HepG2 (cell line): ENCODE results near the gene CTNNA3. TPM values are rescaled to one million over a fixed set of nuclear protein-coding genes. Genes with fewer than 3 reads are reported as not detected.

Source experiments
- ATAC-seq: fragments of 200-7000 bp; cut with Tn5 transposase; 3 replicates; pipeline ENCODE4 v1.9.1; 2020; ENCODE audit warnings: mild to moderate bottlenecking, moderate library complexity
- BruUV-seq: library from RNA; stranded (reverse); fragments of 400-500 nt; replicated peaks from 2 replicates; lab custom pipeline; 2021; lab: Mats Ljungman, UMichigan
- CTCF ChIA-PET: fragments of 300-600 bp; formaldehyde crosslinking; extraction: SDS; loops from one replicate; lab custom pipeline; 2021; ENCODE audit warnings: low total read pairs, inconsistent platforms, low intra/inter-chr PET ratio; lab: Yijun Ruan, JAX
- POLR2A ChIA-PET: fragments of 350-600 bp; sonication (Branson Sonifier 250); formaldehyde crosslinking; loops from one replicate; lab custom pipeline; 2020; ENCODE audit warnings: antibody characterized with exemption, inconsistent platforms; lab: Yijun Ruan, JAX
- DNase-seq: peaks from one replicate; pipeline ENCODE4 v3.0.0-alpha.2; 2015; ENCODE audit warnings: low spot score
- FAIRE-seq: peaks from 3 replicates; lab custom pipeline; 2011; peaks lifted over from hg19 to GRCh38; lab: Jason Lieb, UNC
- H2AFZ ChIP-seq: one replicate; pipeline ENCODE4 v1.6.1; 2011; ENCODE audit warnings: low read length, inconsistent platforms
- H3K27ac ChIP-seq: fragments of 300-600 bp; 3 replicates; pipeline ENCODE4 v1.8.0; 2011; ENCODE audit warnings: mixed run types, mild to moderate bottlenecking, mixed read lengths, low read length, inconsistent platforms; ENCODE audit not compliant: insufficient read depth; ENCODE audit errors: extremely low read length
- H3K27me3 ChIP-seq, 2 experiments: fragments of 200-600 bp in 1 of 2; 2 replicates in 1 of 2; 3 replicates in 1 of 2; pipeline versions ENCODE4 v1.6.0 to v1.8.0; 2011; ENCODE audit warnings: low read length in 2 of 2, mild to moderate bottlenecking in 2 of 2, moderate library complexity in 2 of 2, inconsistent platforms in 1 of 2; ENCODE audit not compliant: insufficient read depth in 2 of 2, control insufficient read depth in 1 of 2
- H3K36me3 ChIP-seq, 2 experiments: fragments of 200-600 bp in 1 of 2; replicated peaks in 1 of 2; 2 replicates in 1 of 2; 3 replicates in 1 of 2; pipeline versions ENCODE4 v1.5.1 to v1.8.0; 2011; ENCODE audit warnings: low read length in 2 of 2, inconsistent platforms in 1 of 2; ENCODE audit not compliant: insufficient read depth in 2 of 2, control insufficient read depth in 1 of 2
- H3K4me1 ChIP-seq: 2 replicates; pipeline ENCODE4 v1.5.1; 2012; ENCODE audit warnings: low read length, inconsistent platforms; ENCODE audit not compliant: insufficient read depth
- H3K4me2 ChIP-seq: 2 replicates; pipeline ENCODE4 v1.6.0; 2011; ENCODE audit warnings: low read depth, low read length, inconsistent platforms
- H3K4me3 ChIP-seq, 3 experiments: fragments of 200-600 bp in 1 of 3; sonication (generic), shearing (Covaris generic) in 1 of 3; replicated peaks in 1 of 3; 2 replicates each; pipeline ENCODE4 v1.5.1; 2011 to 2016; ENCODE audit warnings: low read length in 3 of 3, inconsistent platforms in 2 of 3, low read depth in 2 of 3, mild to moderate bottlenecking in 2 of 3, control low read depth in 1 of 3, mixed read lengths in 1 of 3; ENCODE audit not compliant: insufficient read depth in 1 of 3
- H3K79me2 ChIP-seq: one replicate; pipeline ENCODE4 v1.6.1; 2011; ENCODE audit warnings: low read length, inconsistent platforms; ENCODE audit not compliant: insufficient read depth
- H3K9ac ChIP-seq: 2 replicates; pipeline ENCODE4 v1.6.0; 2011; ENCODE audit warnings: mild to moderate bottlenecking, low read depth, low read length, inconsistent platforms; ENCODE audit not compliant: insufficient read depth
- H3K9me3 ChIP-seq: 2 replicates; pipeline ENCODE4 v1.5.1; 2012; ENCODE audit warnings: mild to moderate bottlenecking, low read length
- H4K20me1 ChIP-seq: 2 replicates; pipeline ENCODE4 v1.6.0; 2011; ENCODE audit warnings: inconsistent platforms, mild to moderate bottlenecking, low read length, moderate library complexity; ENCODE audit not compliant: insufficient read depth
- LCORL ChIP-seq, 2 experiments: fragments of 450-650 bp in 1 of 2; sonication (generic) in 1 of 2; formaldehyde crosslinking in 1 of 2; IDR thresholded peaks; 2 replicates each; pipeline versions ENCODE4 v1.5.0 to v1.6.1; 2017 to 2020; ENCODE audit warnings: antibody characterized with exemption in 1 of 2, missing genetic modification reagents in 1 of 2
- MBD4 ChIP-seq: IDR thresholded peaks from 2 replicates; pipeline ENCODE4 v1.6.1; 2012; ENCODE audit warnings: low read length, inconsistent platforms, borderline replicate concordance
- NCOA1 ChIP-seq: sonication (generic); formaldehyde crosslinking; IDR thresholded peaks from 2 replicates; pipeline ENCODE4 v1.9.0; 2021; ENCODE audit warnings: missing genetic modification reagents
- NFE2L2 ChIP-seq: fragments of 150-350 bp; IDR thresholded peaks from 2 replicates; pipeline ENCODE4 v1.6.1; 2014; ENCODE audit warnings: low read length
- PHB2 ChIP-seq: fragments of 450-650 bp; IDR thresholded peaks from 2 replicates; pipeline ENCODE4 v1.6.1; 2018; ENCODE audit not compliant: partially characterized antibody
- ZFX ChIP-seq: sonication (generic); formaldehyde crosslinking; IDR thresholded peaks from 2 replicates; pipeline ENCODE4 v1.4.0; 2020; ENCODE audit warnings: mild to moderate bottlenecking, low read depth, missing genetic modification reagents, moderate library complexity
- ZNF672 ChIP-seq: sonication (generic); formaldehyde crosslinking; IDR thresholded peaks from 2 replicates; pipeline ENCODE4 v1.8.1; 2022; ENCODE audit warnings: missing genetic modification reagents
- ZNF674 ChIP-seq: sonication (generic); formaldehyde crosslinking; IDR thresholded peaks from 2 replicates; pipeline ENCODE4 v1.5.0; 2020; ENCODE audit warnings: low read depth, mild to moderate bottlenecking, missing genetic modification reagents
- in situ Hi-C: cut with HindIII; loops from 2 replicates; pipeline ENCODE4 v1.10.0; 2017; ENCODE audit warnings: low pct_unique_long_range_greater_than_20kb; ENCODE audit not compliant: extremely low pct_ligation_motif_present
- intact Hi-C: fragments of 100-400 bp; cut with micrococcal nuclease; formaldehyde crosslinking; loops from one replicate; pipeline ENCODE4 v1.10.0; 2022; ENCODE audit not compliant: unreplicated experiment
- polyA plus RNA-seq, 8 experiments: library from polyadenylated mRNA; depleted of rRNA in 3 of 8; stranded (reverse) in 7 of 8; unstranded in 1 of 8; fragments of >200 nt; fragmentation: Illumina TruSeq in 4 of 8; extraction: Trizol in 4 of 8; gene quantifications; 2 replicates each; pipeline versions ENCODE4 v1.2.1 to v1.2.3, GENCODE V29; 2011 to 2016; ENCODE audit warnings: low read depth in 4 of 8, missing spikeins in 1 of 8, mixed read lengths in 1 of 8; ENCODE audit not compliant: insufficient read depth in 1 of 8
- total RNA-seq, 5 experiments: library from RNA; depleted of rRNA; stranded (reverse); fragments of >200 nt; fragmentation: Illumina TruSeq; extraction: Trizol; gene quantifications; 2 replicates each; pipeline ENCODE4 v1.2.3, GENCODE V29; 2016; ENCODE audit warnings: low read depth in 1 of 5
- TF ChIP-seq, protein P1 (sequence below): IDR thresholded peaks from 2 replicates; pipeline ENCODE4 v1.6.1; 2012; ENCODE audit warnings: inconsistent platforms
- TF ChIP-seq, protein P2 (sequence below): sonication (generic); formaldehyde crosslinking; conservative IDR thresholded peaks from 2 replicates; pipeline ENCODE4 v1.8.1; 2023; ENCODE audit warnings: missing genetic modification reagents
- TF ChIP-seq, protein P3 (sequence below): sonication (generic); formaldehyde crosslinking; conservative IDR thresholded peaks from 2 replicates; pipeline ENCODE4 v1.4.0; 2020; ENCODE audit warnings: missing genetic modification reagents

Gene CTNNA3
- total and polyA plus RNA-seq, 2 of the 13 experiments (the other 11 are each of a cell fraction or from before 2014, with no cell fraction given) = not detected

DNA sequence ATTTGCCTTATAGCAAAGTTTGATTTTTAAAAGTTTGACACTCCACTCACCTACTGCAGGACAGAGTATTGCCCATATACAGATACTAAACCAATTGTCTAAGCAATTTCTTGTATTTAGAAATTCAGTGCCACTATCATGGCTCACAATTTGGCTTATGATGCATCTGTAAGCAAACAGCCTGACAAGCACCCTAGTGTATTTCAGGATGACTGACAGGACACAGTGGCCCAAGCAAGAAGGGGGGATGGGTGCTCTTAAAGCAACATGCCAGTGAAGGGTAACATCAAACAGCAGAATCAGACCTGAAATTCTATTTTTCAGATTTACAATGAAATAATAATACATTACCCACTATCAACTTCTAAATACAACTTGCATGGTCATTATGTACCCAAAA is 30.5 kb downstream of the CTNNA3 start:
- TF ChIP-seq ZNF672 (CRISPR knock-in tag) (no peak), LCORL (IDR thresholded peaks at IDR 0.05) (no peak), LCORL (CRISPR knock-in tag; IDR thresholded peaks at IDR 0.05) (no peak), NCOA1 (no peak), NFE2L2 (no peak), ZFX (CRISPR knock-in tag) (no peak), PHB2 (no peak), ZNF674 (no peak), MBD4 (no peak)
- TF ChIP-seq, protein P1, sequence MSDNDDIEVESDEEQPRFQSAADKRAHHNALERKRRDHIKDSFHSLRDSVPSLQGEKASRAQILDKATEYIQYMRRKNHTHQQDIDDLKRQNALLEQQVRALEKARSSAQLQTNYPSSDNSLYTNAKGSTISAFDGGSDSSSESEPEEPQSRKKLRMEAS = no peak
- TF ChIP-seq, protein P2, sequence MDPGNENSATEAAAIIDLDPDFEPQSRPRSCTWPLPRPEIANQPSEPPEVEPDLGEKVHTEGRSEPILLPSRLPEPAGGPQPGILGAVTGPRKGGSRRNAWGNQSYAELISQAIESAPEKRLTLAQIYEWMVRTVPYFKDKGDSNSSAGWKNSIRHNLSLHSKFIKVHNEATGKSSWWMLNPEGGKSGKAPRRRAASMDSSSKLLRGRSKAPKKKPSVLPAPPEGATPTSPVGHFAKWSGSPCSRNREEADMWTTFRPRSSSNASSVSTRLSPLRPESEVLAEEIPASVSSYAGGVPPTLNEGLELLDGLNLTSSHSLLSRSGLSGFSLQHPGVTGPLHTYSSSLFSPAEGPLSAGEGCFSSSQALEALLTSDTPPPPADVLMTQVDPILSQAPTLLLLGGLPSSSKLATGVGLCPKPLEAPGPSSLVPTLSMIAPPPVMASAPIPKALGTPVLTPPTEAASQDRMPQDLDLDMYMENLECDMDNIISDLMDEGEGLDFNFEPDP (CRISPR knock-in tag) = no peak
- TF ChIP-seq, protein P3, sequence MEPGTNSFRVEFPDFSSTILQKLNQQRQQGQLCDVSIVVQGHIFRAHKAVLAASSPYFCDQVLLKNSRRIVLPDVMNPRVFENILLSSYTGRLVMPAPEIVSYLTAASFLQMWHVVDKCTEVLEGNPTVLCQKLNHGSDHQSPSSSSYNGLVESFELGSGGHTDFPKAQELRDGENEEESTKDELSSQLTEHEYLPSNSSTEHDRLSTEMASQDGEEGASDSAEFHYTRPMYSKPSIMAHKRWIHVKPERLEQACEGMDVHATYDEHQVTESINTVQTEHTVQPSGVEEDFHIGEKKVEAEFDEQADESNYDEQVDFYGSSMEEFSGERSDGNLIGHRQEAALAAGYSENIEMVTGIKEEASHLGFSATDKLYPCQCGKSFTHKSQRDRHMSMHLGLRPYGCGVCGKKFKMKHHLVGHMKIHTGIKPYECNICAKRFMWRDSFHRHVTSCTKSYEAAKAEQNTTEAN (CRISPR knock-in tag) = no peak
- TF ChIP-seq, all 625 proteins: peak for 0
- Histone ChIP-seq H3K9ac (no peak overlapping the region), H2AFZ (no peak overlapping the region), H3K4me3 (no peak overlapping the region), H4K20me1 (no peaks in the 10 kb centered on the region), H3K4me2 (no peak overlapping the region), H3K27me3 (no peaks in the 10 kb centered on the region; a peak in 1 of 5 replicates), H3K36me3 (no peaks in the 10 kb centered on the region), H3K9me3 (no peaks in the 10 kb centered on the region), H3K27ac (no peak overlapping the region), H3K4me1 (no peaks in the 10 kb centered on the region), H3K79me2 (no peaks in the 10 kb centered on the region)
- ChIA-PET POLR2A (no interaction called here), CTCF (interaction anchor here (2.1 kb wide), 1 partner anchor 114 kb away, joined by 18 read pairs; no protein-coding TSS in a partner anchor)
- intact Hi-C loops (no loop called here), in situ Hi-C loops (no loop called here)
- no TSS peak for BruUV-seq
- DNase-seq (peak; percentile 9), ATAC-seq (no peak), FAIRE-seq (no peak)
